Measurements from ENCODE around the gene TMIGD1. TPM values are rescaled to one million over a fixed set of nuclear protein-coding genes. Genes with fewer than 3 reads are reported as not detected.

The TMIGD1 gene
- total RNA-seq, 1 donor from 2014 or later, result not detected

DNA sequence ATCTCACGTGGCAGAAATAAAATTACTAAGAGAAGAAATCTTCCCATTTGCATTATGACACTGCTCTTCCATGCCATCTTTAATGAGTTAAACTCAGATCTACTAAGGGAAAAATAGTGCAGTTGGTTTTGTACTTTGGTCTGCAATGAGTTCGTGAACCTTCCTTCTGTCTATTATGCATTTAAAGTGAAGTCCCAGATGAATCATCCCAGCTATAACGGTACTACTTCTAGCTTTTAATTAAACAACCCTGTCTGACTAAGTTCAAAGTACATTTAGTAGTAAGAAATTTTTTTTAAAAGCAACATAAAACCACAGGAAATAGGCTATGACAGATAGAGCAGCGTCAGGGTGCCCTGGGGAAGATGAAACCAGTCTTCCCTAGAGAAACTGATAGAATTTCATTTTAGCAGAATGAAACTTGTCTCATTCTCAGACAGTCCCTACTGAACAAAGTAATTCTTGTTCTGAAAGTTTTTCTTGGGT lies 1.8 kb downstream of the TMIGD1 start:
- no peak for DNase-seq (ENCODE audit: low spot score)

DNA sequence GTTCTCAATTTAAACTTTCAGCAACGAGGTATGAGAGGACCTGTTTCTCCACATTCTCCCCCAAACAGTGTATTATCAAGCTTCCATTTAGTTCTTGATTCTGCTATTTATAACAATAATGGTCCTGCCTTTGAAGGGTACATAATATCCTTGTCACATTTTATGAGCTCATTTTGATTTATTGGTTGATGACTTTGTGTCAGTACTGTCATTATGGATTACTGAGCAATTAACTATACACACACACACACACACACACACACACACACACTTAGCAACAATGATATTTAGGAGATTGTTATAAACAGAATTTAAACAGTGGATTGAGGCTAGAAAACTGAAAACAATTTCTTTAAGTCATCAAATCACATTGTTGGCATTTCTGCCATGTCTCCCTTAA lies 7.0 kb downstream of the TMIGD1 start:
- DNase-seq (ENCODE audit: low spot score), result no peak

DNA sequence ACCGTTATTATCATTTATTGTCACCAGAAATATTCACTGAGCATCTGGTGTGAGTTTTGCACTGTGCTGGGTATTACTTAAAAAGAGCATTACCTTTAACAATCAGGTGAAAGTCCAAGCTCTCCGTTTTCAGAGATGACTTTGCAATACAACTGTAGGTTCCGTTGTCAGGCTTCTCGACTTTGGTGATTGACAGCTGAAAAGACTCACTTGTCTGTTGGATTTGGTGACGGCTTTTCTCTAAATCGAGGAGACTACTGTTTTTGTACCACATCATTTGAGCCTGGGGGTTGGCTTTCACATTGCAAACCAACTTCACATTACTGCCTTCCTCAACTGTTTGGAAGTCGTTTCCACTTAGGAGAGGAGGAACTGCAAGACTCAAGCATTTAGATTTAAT lies 9.1 kb downstream of the TMIGD1 start:
- no peak for DNase-seq (ENCODE audit: low spot score)

DNA sequence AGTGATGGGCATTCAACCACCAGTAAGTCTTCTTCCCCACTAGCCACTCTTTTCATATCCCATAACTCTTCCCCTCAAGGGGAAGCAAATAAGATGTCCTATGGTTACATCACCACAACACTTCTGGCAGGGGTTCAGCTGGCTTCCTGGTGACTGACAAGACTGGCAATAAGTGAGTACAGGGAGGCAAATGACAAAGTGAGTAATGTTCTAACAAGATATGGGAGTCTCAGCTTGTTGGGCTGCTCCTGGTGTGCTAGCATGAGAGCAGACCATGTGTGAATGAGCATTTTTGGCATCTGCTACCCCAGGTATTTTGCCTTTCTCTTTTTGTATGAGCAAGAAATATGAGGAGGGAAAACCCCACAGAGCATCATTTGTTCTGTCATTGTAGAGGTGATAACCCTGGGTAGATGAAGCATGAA lies 9.9 kb downstream of the TMIGD1 start:
- no peak for DNase-seq (ENCODE audit: low spot score)

DNA sequence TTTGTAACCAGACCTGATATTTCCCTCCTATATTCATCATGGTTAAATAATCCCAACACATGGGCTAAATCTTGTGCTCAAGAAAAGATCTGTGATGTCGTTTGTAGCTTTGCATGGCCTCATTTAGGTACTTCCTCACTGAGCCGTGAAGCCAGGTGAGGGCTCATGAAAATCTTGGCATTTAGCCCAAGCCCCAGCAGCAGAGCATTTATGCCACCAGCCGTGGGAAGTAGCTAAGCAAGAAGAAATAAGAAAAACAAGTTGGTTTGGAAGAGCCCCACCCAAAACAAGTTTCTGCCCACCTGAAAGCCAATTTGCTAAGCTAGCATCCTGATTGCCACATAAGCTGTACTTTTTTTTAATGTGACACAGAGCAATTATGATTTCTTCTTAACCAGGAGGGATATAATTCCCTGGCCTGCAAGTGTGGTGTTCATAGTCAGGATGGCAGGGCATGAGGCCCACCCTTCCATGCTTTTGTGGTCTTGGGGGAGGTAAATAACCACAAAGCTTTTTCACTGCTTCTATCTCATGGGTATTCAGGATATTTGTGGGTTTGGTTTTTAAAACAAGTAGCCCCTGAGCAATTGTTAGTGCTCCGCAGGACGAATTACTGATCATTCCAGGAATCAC lies 10.5 kb downstream of the TMIGD1 start:
- DNase-seq (ENCODE audit: low spot score), result no peak

DNA sequence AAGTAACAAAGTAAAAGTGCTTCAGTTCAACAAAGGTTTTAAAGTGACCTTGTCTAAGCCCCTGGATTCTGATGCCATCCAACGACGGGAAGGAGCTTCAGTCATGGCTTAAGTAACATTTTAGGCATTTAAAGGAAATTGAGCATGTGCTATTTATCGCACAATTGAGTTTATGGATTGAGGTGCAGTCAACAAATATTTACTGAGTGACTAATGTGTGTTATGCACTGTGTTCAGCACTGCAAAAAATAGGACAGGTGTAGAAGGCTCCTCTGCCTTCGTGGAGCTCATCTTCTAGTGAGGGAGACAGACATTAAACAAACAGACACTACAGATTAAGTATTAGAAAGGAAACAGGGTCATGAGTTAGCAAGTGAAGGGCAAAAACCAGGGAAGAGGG lies 12.5 kb downstream of the TMIGD1 start:
- no peak for DNase-seq (ENCODE audit: low spot score)

DNA sequence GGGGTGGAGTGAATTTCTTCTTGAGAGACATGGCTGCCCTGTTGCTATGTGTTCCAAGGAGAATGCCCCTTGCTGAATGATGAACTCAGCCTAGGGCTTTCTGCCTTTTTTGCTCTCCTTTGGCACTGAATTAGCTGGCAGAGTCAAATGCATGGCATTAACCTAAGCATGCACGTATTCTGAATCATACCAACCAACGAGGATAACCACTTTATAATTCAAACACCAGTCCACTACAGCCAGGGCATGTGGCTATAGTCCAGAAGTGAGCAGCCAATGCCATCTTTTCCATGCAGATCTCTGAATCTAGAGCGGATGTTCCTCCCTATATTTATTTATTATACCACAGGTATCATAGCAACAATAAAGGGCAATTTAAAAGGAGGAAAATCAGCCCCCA lies 15.7 kb downstream of the TMIGD1 start:
- no peak for DNase-seq (ENCODE audit: low spot score)

DNA sequence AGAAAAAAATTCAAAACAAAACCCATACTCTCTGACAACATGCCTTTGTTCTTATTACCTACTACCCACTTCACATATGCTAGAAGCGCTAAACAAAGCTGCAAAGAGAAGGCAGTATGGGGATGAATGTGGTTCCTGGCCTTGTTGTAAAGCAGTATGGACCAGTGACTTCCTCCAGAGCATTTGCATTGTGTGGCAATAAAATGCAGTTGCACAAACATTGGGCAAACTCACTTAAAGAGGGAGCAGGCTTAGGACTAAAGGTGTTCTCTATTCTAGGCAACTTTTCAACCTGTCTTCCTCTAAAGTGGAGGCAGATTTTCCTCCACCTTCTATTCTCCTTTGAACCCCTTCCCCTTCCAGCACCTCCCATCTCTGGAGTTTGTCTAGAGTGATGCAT lies 17.1 kb downstream of the TMIGD1 start:
- DNase-seq (ENCODE audit: low spot score), result no peak

DNA sequence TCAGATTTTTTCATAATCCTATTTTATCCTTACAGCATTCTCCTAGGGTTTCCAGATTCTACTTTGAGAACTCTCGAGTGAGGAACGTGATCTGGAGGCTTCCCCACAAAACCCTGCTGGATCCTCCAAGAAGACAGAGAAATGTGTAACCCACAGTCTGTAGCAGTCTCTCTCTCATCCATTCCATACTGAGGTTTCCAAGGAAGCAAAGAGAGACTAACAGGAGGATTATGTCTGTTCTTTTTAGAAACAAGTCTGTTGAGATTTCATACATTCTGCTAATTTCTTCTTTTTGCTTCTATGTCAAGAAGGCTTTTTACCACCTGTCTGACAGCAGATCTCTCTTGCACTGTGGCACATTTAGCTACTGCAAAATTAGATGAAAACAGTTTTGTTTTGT lies 18.8 kb downstream of the TMIGD1 start:
- no peak for DNase-seq (ENCODE audit: low spot score)

DNA sequence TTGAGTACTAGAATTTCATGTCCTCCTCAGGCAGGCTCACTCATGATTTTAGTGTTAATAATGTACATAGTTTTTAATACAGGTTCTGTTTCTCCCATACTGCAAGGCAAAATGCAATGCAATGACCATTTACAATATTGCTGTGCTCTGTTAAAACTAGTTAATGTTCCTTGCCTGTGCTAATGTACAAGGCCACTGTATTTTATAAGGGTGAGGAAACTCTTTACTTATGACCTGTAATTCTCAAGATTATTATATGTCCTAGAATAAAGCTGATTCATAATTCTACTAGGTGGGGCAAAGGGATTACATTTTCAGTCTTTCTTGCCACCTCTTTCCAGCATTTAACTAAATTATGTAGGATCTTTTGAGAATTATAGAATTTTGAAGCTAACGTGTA lies 19.4 kb downstream of the TMIGD1 start:
- no peak for DNase-seq (ENCODE audit: low spot score)

DNA sequence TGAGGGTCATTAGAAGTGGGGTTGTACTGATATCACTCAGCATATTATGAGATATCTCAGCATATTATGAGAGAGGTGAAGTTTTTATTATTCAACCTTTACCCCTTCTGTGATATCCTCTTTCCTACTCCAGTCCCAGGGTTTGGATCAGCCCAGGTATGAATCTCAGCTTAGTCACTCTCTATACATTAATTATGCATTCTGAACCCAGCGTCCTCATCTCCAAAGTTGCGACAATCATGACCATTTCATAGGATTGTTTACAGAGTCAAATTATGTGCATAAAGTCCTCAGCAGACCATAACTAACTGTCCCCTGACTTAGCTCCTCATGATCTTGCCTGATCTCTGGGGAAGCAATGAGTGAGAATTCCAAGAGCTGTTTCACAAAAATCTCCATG lies 21.6 kb downstream of the TMIGD1 start:
- DNase-seq (ENCODE audit: low spot score), result no peak

DNA sequence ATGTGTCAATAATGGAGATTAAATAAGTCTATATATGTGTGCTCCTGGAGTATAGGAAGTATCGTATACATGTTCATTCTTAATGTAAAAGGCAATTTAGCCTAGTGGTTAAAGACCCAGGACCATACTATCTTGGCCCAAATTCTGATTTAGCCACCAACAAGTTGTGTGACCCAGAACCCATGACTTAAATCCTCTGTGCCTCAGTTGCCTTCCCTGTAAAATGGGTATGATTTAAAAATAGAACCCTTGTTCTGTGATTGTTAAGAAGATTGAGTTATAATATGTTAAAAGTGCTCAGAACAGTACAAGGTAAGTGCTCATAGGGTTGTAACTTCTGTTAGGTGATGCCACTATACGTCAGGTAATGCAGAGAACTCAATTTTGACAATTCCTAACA lies 23.3 kb downstream of the TMIGD1 start:
- DNase-seq (ENCODE audit: low spot score), result no peak

DNA sequence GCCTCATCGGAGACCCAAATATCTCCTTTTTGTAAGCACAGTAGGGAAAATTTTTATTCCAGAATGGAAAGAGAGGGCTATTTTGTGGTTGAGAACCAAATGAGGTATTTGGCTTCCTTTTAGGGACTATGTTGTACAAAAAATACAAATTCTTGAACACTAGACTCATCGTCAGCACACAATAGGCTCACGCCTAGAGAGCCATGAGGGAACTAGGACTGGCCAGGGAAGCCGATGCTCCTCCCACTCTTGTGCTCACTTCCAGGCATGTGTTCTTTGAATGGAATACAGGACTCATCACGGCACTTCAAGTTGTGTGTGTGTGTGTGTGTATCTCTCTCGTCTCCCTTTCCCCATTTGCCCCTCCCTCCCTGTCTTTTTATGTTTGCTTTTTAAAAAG lies 24.3 kb downstream of the TMIGD1 start:
- no peak for DNase-seq (ENCODE audit: low spot score)

DNA sequence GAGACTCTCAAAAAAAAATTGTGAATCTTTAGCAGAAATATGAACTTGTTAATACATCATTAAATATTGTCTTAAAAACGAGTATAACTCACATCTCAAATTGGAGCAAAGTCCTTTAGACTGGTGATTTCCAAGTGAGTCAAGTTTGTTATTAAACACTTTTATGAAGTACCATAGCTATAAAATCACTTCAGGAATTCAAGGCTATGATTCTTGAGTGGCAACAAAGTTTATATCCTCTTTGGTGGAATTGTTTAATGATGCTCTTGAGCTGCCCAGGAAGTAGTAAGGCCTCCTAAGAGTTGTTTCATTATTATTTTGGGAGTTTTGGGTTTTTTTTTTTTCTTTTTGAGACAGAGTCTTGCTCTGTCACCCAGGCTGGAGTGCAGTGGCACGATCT lies 25.5 kb downstream of the TMIGD1 start:
- no peak for DNase-seq (ENCODE audit: low spot score)

DNA sequence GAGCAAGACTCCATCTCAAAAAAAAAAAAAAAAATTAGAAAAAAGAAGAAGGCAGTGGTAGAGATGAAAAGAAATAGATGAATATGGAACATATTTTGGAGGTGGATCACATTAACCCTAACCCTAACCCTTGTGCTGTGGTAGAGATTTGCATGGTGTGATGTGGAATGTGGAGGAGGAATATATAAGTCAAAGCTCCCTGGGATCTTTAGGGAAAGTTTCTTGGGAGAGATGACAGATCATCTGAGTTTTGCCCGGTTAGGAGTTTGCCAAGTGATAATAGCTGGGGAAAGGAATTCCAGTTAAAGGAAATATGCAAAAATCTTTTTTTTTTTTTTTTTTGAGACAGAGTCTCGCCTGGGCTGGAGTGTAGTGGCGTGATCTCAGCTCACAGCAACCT lies 29.1 kb downstream of the TMIGD1 start:
- no peak for DNase-seq (ENCODE audit: low spot score)

DNA sequence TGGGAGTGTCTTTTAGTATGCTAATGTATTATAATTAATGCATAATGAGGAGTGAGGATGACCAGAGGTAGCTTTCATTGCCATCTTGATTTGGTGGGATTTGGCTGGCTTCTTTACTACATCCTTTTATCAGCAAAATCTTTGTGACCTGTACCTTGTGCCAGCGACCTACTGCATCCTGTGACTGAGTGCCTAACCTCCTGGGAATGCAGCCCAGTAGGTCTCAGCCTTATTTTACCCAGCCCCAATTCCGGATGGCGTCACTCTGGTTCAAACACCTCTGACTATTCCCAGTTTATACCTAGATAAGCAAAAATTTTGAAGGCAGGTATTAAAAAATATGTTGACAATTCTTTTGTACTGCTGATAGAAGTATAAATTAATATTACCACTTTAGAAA lies 31.6 kb downstream of the TMIGD1 start:
- DNase-seq (ENCODE audit: low spot score), result no peak

DNA sequence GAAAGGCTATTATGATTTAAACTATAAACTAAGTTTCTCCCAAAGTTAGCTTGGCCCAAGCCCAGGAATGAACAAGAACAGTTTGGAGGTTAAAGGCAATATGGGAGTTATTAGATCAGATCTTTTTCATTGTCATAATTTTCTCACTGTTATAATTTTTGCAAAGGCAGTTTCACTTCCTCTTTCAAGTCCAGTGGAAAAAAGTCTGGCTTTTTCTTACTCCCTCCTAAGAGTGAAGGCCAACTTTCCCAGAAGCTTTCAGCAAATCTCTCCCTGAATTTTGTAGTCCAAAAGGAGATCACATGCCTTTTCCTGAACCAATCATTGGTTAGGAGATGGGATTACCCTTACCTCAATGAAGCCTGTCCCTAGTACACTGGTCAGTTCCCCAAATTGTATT lies 33.0 kb downstream of the TMIGD1 start:
- DNase-seq (ENCODE audit: low spot score), result no peak

DNA sequence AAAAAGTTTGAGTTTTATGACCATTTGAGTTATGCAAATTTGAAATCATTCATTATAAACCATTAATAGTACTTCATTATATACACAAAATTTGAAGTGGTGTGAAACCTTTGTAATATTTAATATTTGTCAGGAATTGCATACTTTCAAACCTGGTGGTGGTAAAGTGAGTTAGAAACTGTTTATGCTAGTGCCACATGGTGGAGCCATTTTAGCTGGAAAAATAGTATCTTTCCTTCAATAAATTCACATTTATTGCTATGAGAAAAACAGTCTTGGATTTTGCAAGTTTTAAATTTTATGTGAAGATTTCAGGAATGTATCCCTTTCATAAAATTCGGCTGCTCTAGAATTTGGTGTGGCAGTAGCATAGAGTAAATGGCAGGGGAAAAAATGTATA lies 34.9 kb downstream of the TMIGD1 start:
- DNase-seq (ENCODE audit: low spot score), result no peak

DNA sequence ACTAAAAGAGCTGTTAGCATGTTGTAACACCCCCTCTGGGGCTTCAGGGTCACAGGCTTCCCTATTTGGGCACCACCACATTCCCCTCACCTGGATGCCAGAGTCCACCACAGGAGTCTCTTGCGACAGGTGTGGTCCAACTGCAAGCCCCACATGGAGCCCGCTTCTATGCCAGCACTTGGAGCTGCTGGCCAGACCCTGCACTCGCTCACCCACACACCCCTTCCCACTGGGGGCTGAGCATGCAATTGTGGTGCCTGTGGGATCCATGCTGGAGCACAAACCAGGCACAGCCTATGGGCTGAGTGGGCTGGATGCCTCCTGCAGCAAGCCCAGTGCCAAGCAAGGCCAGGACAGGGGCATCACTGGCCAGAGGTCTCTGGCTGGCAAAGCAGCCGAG lies 36.1 kb downstream of the TMIGD1 start:
- DNase-seq (ENCODE audit: low spot score), result no peak

DNA sequence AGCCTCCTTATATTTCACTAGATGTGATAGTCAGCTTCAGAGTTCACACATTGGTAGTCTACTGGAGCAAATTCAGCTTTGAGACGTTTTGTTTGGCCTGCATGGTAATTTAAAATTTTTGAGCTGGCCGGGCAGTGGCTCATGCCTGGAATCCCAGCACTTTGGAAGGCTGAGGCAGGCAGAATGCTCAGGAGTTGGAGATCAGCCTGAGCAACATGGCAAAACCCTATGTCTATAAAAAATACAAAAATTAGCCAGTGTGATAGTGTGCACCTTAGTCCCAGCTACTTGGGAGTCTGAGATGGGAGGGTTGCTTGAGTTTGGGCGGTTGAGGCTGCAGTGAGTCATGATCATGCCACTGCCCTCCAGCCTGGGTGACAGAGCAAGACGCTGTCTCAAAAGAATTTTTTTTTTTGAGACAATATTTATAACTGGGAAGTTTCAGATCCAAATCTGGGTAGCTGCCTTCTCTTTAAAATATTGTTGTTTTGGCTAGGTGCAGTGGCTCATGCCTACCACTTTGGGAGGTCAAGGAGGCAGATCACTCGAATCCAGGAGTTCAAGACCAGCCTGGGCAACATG lies 37.3 kb downstream of the TMIGD1 start:
- DNase-seq (ENCODE audit: low spot score), result no peak

DNA sequence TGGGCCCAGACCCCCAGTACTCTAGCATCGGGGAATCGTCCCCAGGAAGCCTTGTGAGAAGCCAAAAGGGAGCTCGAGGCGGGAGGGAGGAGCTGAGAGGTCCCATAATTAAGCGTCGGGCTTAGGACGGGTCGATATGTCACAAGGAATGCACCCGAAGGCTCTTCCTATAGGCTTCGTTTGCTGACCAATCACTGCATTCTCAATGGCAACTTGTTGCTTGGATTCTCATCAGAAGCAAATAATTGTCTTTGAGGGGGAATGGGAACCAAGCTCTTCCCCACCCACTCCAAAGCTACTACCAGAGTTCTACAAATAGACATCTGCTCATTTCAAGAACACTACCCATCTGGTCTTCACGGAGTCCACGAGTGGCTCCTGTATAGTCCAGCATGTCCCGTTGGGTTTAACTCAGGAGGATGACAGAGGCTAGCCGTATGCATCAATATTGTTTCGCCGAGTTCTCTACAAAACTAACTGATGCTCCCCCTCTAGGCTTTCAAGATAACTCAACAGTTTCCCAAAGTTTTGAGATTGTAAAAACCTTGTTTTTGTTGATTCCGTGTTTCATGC lies 41.5 kb downstream of the TMIGD1 start:
- DNase-seq (ENCODE audit: low spot score), result peak; percentile 18

DNA sequence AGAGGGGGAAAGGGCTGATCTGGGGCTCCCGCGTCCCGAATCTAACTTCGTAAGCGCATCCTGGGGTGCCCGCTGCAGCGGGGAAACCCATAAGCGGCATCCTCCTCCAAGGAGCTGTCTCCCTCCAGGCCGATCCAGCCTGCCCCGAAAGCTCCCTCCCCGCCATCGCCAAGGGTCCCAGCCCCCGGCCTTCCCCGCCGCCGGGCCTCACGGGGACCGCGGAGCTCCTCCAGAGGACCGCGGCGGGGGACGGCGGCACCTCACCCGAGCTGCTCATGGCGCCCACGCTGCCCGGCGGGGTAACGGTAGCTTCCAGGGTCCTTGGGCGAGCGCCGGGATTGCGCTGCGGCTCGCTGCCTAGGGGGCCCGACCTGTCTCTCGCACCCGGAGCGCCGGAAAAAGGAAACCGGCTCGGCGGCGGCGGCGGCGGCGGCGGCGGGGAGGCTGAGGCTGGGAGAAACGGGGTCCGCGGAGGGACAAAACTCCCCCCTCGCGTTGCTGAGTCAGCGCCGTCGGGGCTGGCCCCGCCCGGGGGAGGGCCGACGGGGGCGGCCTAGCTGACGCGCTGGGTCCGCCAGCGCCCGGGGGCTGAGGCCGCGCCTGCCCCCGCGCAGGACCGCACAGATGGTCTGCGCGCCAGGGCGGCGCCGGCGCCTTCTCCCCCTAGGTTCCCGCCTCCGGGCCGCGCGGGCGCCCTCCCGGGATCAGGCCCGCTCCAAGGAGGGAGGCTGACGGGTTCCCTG lies 42.1 kb downstream of the TMIGD1 start, which contains the start of gene BLMH:
Gene BLMH, minus strand, starts transcription at position 402 of the 743 bp plus-strand sequence. Its CDS starts 125 bp downstream, at position 277.
- DNase-seq (ENCODE audit: low spot score), result peak; percentile 79
